ENCODE data around the gene FXYD2. TPM values are rescaled to one million over a fixed set of nuclear protein-coding genes. Genes with fewer than 3 reads are reported as not detected.

Gene FXYD2
- total and polyA plus RNA-seq, 4 experiments from 2014 or later = 3.5 to 10.5 (median 8.2) TPM

GRCh38 chr11:117780456-117780855 lies 44.1 kb downstream of the FXYD2 start:
- DNase-seq = no peak
- Histone ChIP-seq H3K27me3 (ENCODE audit: insufficient read depth, low read length) (peaks cover 7% of the 10 kb centered on the region), H3K9me3 (ENCODE audit: control insufficient read depth in 1 of 2, low read length in 2 of 2) (no peaks in the 10 kb centered on the region), H3K36me3 (ENCODE audit: insufficient read depth, low read length) (no peaks in the 10 kb centered on the region), H3K4me1 (ENCODE audit: insufficient read depth, low read length) (no peaks in the 10 kb centered on the region), H3K27ac (ENCODE audit: low read depth, low read length) (no peak overlapping the region), H3K4me3 (ENCODE audit: low read length in 2 of 2) (no peak overlapping the region)
- Mint-ChIP-seq H3K9me3 (no peaks in the 10 kb centered on the region), H3K4me3 (no peak overlapping the region), H3K4me1 (no peaks in the 10 kb centered on the region), H3K27me3 (peaks cover 36 to 51% of the 10 kb centered on the region in 2 donors), H3K27ac (no peak overlapping the region), H3K36me3 (no peaks in the 10 kb centered on the region)
- ChIA-PET CTCF (ENCODE audit: partially characterized antibody) (no interaction called here), POLR2A (ENCODE audit: partially characterized antibody) (no interaction called here)
- intact Hi-C loops (cut with micrococcal nuclease) = no loop called here

DNA sequence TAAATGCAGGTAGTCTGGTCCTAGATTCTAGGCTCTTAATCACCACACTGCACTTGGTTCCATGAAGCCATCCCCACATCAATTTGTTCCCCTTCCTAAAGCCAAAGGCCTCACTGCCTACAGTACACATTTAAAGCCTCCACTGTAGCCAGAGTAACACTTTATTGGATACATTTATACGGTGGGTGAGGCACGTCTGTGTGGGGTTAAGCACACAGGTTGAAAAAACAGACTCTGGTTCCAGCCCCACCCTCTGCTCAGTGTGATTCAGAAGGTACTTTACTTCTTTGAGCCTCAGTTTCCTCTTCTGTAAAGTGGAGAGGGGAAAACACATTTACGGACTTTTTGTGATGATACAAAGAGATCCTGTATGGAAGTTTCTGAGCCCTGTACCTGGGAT lies 50.0 kb downstream of the FXYD2 start:
- Mint-ChIP-seq H3K9me3 (no peaks in the 10 kb centered on the region), H3K36me3 (no peaks in the 10 kb centered on the region), H3K27ac (no peak overlapping the region), H3K27me3 (peaks cover 26 to 33% of the 10 kb centered on the region in 2 donors), H3K4me1 (no peaks in the 10 kb centered on the region), H3K4me3 (no peak overlapping the region)
- ChIA-PET POLR2A (ENCODE audit: partially characterized antibody) (no interaction called here), CTCF (ENCODE audit: partially characterized antibody) (no interaction called here)
- peaks cover 3% of the 10 kb centered on the region for H3K27me3 ChIP-seq (ENCODE audit: insufficient read depth, low read length)
- DNase-seq = no peak
- H3K4me1 ChIP-seq (ENCODE audit: insufficient read depth, low read length) = no peaks in the 10 kb centered on the region
- H3K9me3 ChIP-seq (ENCODE audit: control insufficient read depth in 1 of 2, low read length in 2 of 2) = no peaks in the 10 kb centered on the region
- H3K4me3 ChIP-seq (ENCODE audit: low read length in 2 of 2) = no peak overlapping the region
- intact Hi-C loops (cut with micrococcal nuclease) = no loop called here
- no peak overlapping the region for H3K27ac ChIP-seq (ENCODE audit: low read depth, low read length)
- H3K36me3 ChIP-seq (ENCODE audit: insufficient read depth, low read length) = no peaks in the 10 kb centered on the region

- no peak for DNase-seq
- Mint-ChIP-seq H3K27ac (peak overlapping the region in 1 of 7 donors; percentile 43), H3K4me3 (no peak overlapping the region), H3K4me1 (no peaks in the 10 kb centered on the region), H3K27me3 (peaks cover 21 to 27% of the 10 kb centered on the region in 2 donors), H3K36me3 (no peaks in the 10 kb centered on the region), H3K9me3 (no peaks in the 10 kb centered on the region)
- H3K4me1 ChIP-seq (ENCODE audit: insufficient read depth, low read length) = no peaks in the 10 kb centered on the region
- H3K36me3 ChIP-seq (ENCODE audit: insufficient read depth, low read length) = no peaks in the 10 kb centered on the region
- H3K4me3 ChIP-seq (ENCODE audit: low read length in 2 of 2) = no peak overlapping the region
- ChIA-PET CTCF (ENCODE audit: partially characterized antibody) (no interaction called here), POLR2A (ENCODE audit: partially characterized antibody) (no interaction called here)
- H3K27me3 ChIP-seq (ENCODE audit: insufficient read depth, low read length) = peaks cover 3% of the 10 kb centered on the region
- intact Hi-C loops (cut with micrococcal nuclease) = no loop called here
- no peaks in the 10 kb centered on the region for H3K9me3 ChIP-seq (ENCODE audit: control insufficient read depth in 1 of 2, low read length in 2 of 2)
- no peak overlapping the region for H3K27ac ChIP-seq (ENCODE audit: low read depth, low read length)
These were observed 52.2 kb downstream of the FXYD2 start for GRCh38 chr11:117772360-117772759.

DNA sequence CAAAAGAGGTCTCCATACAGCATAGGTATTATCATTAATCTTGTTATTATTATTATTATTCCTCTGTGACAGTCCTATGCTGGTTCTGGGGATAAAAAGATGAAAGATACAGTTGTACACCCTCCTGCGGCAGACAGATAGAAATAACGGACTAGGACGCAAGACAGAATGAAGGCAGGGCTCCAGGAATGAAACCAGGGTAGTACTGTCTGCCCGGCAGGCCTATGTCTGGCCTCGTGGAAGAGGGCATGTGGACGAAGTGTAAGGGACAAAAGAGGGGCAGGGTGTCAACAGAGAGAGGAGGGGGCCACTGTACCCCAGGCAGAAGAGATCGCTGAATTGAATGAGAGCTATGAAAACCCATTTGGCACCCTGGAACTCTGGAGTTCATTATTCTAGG lies 52.7 kb downstream of the FXYD2 start:
- CTCF ChIA-PET (ENCODE audit: partially characterized antibody) = no interaction called here
- no peaks in the 10 kb centered on the region for H3K9me3 Mint-ChIP-seq
- Histone ChIP-seq H3K36me3 (ENCODE audit: insufficient read depth, low read length) (no peaks in the 10 kb centered on the region), H3K4me1 (ENCODE audit: insufficient read depth, low read length) (no peaks in the 10 kb centered on the region), H3K9me3 (ENCODE audit: control insufficient read depth in 1 of 2, low read length in 2 of 2) (no peaks in the 10 kb centered on the region), H3K4me3 (ENCODE audit: low read length in 2 of 2) (no peak overlapping the region), H3K27me3 (ENCODE audit: insufficient read depth, low read length) (peaks cover 3% of the 10 kb centered on the region), H3K27ac (ENCODE audit: low read depth, low read length) (no peak overlapping the region)
- no peaks in the 10 kb centered on the region for H3K36me3 Mint-ChIP-seq
- POLR2A ChIA-PET (ENCODE audit: partially characterized antibody) = no interaction called here
- no peak overlapping the region for H3K4me3 Mint-ChIP-seq
- intact Hi-C loops (cut with micrococcal nuclease) = no loop called here
- H3K4me1 Mint-ChIP-seq = no peaks in the 10 kb centered on the region
- no peak for DNase-seq
- H3K27me3 Mint-ChIP-seq = peaks cover 18 to 25% of the 10 kb centered on the region in 2 donors
- H3K27ac Mint-ChIP-seq = no peak overlapping the region

- Histone ChIP-seq H3K4me1 (ENCODE audit: insufficient read depth, low read length) (no peaks in the 10 kb centered on the region), H3K4me3 (ENCODE audit: low read length in 2 of 2) (no peak overlapping the region), H3K27me3 (ENCODE audit: insufficient read depth, low read length) (peaks cover 3% of the 10 kb centered on the region), H3K36me3 (ENCODE audit: insufficient read depth, low read length) (no peaks in the 10 kb centered on the region), H3K27ac (ENCODE audit: low read depth, low read length) (no peak overlapping the region), H3K9me3 (ENCODE audit: control insufficient read depth in 1 of 2, low read length in 2 of 2) (no peaks in the 10 kb centered on the region)
- POLR2A ChIA-PET (ENCODE audit: partially characterized antibody) = no interaction called here
- intact Hi-C loops (cut with micrococcal nuclease) = no loop called here
- Mint-ChIP-seq H3K4me1 (no peaks in the 10 kb centered on the region), H3K4me3 (no peak overlapping the region), H3K36me3 (no peaks in the 10 kb centered on the region), H3K27me3 (peaks cover 13 to 21% of the 10 kb centered on the region in 2 donors), H3K9me3 (no peaks in the 10 kb centered on the region), H3K27ac (no peak overlapping the region)
- DNase-seq = no peak
- CTCF ChIA-PET (ENCODE audit: partially characterized antibody) = no interaction called here
These were observed 53.3 kb downstream of the FXYD2 start for GRCh38 chr11:117771197-117771596.

DNA sequence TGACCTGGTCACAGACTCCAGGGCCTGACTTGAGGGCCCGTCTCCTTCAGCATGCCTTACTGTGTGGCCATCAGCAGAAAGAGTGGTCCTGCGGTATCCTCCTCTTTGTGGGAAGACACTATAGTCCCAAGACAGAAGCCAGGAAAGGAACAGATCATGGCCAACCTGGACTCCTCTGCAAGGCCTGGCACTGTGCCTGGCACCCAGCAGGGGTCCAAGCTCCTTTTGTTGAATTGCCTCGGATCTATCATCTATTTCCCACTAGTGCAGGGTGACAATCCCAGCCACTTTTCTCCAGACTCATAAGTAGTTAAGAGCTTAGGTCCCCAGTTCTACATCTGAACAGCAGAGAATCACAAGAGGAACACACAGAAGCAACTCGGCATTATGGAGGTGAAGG lies 54.5 kb downstream of the FXYD2 start:
- Mint-ChIP-seq H3K4me3 (no peak overlapping the region), H3K27ac (no peak overlapping the region), H3K36me3 (no peaks in the 10 kb centered on the region), H3K4me1 (no peaks in the 10 kb centered on the region), H3K27me3 (peaks cover 9 to 17% of the 10 kb centered on the region in 2 donors), H3K9me3 (no peaks in the 10 kb centered on the region)
- no peaks in the 10 kb centered on the region for H3K36me3 ChIP-seq (ENCODE audit: insufficient read depth, low read length)
- no peak for DNase-seq
- ChIA-PET CTCF (ENCODE audit: partially characterized antibody) (no interaction called here), POLR2A (ENCODE audit: partially characterized antibody) (no interaction called here)
- no peaks in the 10 kb centered on the region for H3K4me1 ChIP-seq (ENCODE audit: insufficient read depth, low read length)
- H3K27ac ChIP-seq (ENCODE audit: low read depth, low read length) = no peak overlapping the region
- intact Hi-C loops (cut with micrococcal nuclease) = no loop called here
- H3K9me3 ChIP-seq (ENCODE audit: control insufficient read depth in 1 of 2, low read length in 2 of 2) = no peaks in the 10 kb centered on the region
- H3K27me3 ChIP-seq (ENCODE audit: insufficient read depth, low read length) = peaks cover 1% of the 10 kb centered on the region
- no peak overlapping the region for H3K4me3 ChIP-seq (ENCODE audit: low read length in 2 of 2)

Other genes with a start within 250 kb of the FXYD2 start
- 1 to 10 TPM in 1 of 2 experiments, under 1 TPM in 1; 1.00 to 1.0 TPM for gene DSCAML1, start 27.5 kb downstream of the FXYD2 start, total RNA-seq
- gene DSCAML1, start 27.5 kb downstream of the FXYD2 start, polyA plus RNA-seq = not detected
- not detected for gene FXYD6, start 51.9 kb upstream of the FXYD2 start, total RNA-seq
- under 1 TPM in 1 of 2 donors, not detected in 1; 0.15 TPM for gene FXYD6, start 51.9 kb upstream of the FXYD2 start, polyA plus RNA-seq
- 1 to 10 TPM; 3.7 to 4.0 TPM for gene TMPRSS13, start 104.7 kb upstream of the FXYD2 start, total RNA-seq
- gene TMPRSS13, start 104.7 kb upstream of the FXYD2 start, polyA plus RNA-seq = under 1 TPM; 0.45 to 0.94 TPM
- gene IL10RA, start 161.7 kb upstream of the FXYD2 start, total RNA-seq = 100 to 1,000 TPM; 398 to 406 TPM
- gene IL10RA, start 161.7 kb upstream of the FXYD2 start, polyA plus RNA-seq = 100 to 1,000 TPM; 362 to 468 TPM

Measured in CD4-positive, alpha-beta memory T cell (primary cell).